ENCODE measurements around the gene ZNF169.

DNA sequence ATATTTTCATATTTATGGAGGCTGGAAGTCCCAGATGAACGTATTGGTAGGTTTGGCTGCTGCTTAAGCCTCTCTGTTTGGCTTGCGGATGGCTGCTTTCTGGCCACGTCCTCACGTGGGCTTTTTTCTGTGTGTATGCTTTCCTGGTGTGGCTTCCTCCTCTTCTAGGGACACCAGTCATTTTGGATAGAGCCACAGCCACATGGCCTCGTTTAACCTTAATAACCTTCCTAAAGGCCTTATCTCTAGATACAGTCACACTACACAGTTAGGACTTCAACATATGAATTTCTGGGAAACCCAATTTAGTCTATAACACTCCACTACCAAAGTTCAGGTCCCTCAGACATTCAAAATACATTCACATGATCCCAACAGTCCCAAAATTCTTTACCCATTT is 42.5 kb downstream of the ZNF169 start:
- TF ChIP-seq POLR2AphosphoS5 (IDR thresholded peaks at IDR 0.05; ENCODE audit: low read depth) (no peak), EZH2phosphoT487 (IDR thresholded peaks at IDR 0.05; ENCODE audit: unreplicated experiment) (no peak), CREB1 (CRISPR knock-in tag; IDR thresholded peaks at IDR 0.05; ENCODE audit: low read depth) (no peak), EZH2 (IDR thresholded peaks at IDR 0.05; ENCODE audit: low read depth, unreplicated experiment) (no peak), NANOG (IDR thresholded peaks at IDR 0.05; ENCODE audit: borderline replicate concordance) (no peak), ZNF114 (CRISPR knock-in tag; IDR thresholded peaks at IDR 0.05) (no peak), JUNB (IDR thresholded peaks at IDR 0.05; ENCODE audit: unreplicated experiment) (no peak), ZNF331 (CRISPR knock-in tag; IDR thresholded peaks at IDR 0.05; ENCODE audit: low read depth) (no peak)
- TF ChIP-seq, protein P1, sequence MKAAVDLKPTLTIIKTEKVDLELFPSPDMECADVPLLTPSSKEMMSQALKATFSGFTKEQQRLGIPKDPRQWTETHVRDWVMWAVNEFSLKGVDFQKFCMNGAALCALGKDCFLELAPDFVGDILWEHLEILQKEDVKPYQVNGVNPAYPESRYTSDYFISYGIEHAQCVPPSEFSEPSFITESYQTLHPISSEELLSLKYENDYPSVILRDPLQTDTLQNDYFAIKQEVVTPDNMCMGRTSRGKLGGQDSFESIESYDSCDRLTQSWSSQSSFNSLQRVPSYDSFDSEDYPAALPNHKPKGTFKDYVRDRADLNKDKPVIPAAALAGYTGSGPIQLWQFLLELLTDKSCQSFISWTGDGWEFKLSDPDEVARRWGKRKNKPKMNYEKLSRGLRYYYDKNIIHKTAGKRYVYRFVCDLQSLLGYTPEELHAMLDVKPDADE (IDR thresholded peaks at IDR 0.05): no peak
- TF ChIP-seq, protein P2, sequence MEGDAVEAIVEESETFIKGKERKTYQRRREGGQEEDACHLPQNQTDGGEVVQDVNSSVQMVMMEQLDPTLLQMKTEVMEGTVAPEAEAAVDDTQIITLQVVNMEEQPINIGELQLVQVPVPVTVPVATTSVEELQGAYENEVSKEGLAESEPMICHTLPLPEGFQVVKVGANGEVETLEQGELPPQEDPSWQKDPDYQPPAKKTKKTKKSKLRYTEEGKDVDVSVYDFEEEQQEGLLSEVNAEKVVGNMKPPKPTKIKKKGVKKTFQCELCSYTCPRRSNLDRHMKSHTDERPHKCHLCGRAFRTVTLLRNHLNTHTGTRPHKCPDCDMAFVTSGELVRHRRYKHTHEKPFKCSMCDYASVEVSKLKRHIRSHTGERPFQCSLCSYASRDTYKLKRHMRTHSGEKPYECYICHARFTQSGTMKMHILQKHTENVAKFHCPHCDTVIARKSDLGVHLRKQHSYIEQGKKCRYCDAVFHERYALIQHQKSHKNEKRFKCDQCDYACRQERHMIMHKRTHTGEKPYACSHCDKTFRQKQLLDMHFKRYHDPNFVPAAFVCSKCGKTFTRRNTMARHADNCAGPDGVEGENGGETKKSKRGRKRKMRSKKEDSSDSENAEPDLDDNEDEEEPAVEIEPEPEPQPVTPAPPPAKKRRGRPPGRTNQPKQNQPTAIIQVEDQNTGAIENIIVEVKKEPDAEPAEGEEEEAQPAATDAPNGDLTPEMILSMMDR (conservative IDR thresholded peaks at IDR 0.05; ENCODE audit: low read depth in 2 of 2): no peak
- TF ChIP-seq, protein P3, sequence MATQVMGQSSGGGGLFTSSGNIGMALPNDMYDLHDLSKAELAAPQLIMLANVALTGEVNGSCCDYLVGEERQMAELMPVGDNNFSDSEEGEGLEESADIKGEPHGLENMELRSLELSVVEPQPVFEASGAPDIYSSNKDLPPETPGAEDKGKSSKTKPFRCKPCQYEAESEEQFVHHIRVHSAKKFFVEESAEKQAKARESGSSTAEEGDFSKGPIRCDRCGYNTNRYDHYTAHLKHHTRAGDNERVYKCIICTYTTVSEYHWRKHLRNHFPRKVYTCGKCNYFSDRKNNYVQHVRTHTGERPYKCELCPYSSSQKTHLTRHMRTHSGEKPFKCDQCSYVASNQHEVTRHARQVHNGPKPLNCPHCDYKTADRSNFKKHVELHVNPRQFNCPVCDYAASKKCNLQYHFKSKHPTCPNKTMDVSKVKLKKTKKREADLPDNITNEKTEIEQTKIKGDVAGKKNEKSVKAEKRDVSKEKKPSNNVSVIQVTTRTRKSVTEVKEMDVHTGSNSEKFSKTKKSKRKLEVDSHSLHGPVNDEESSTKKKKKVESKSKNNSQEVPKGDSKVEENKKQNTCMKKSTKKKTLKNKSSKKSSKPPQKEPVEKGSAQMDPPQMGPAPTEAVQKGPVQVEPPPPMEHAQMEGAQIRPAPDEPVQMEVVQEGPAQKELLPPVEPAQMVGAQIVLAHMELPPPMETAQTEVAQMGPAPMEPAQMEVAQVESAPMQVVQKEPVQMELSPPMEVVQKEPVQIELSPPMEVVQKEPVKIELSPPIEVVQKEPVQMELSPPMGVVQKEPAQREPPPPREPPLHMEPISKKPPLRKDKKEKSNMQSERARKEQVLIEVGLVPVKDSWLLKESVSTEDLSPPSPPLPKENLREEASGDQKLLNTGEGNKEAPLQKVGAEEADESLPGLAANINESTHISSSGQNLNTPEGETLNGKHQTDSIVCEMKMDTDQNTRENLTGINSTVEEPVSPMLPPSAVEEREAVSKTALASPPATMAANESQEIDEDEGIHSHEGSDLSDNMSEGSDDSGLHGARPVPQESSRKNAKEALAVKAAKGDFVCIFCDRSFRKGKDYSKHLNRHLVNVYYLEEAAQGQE (IDR thresholded peaks at IDR 0.05; ENCODE audit: unreplicated experiment): no peak
